Progenitor cell of endocrine pancreas (in vitro differentiated cells): ENCODE results near the gene VIM. TPM values are rescaled to one million over a fixed set of nuclear protein-coding genes. Genes with fewer than 3 reads are reported as not detected.
"Not testable (repeated sequence)": the region's sequence is repeated elsewhere in the genome, so short reads cannot be mapped to it uniquely, and the experiment has no call there.

ENCODE experiments used
- DNase-seq: peaks from one replicate; pipeline ENCODE4 v3.0.0; 2021; ENCODE audit warnings: low spot score; ENCODE audit not compliant: unreplicated experiment
- H3K27ac Mint-ChIP-seq: 2 replicates; pipeline ENCODE4 v1.8.0; 2021; ENCODE audit warnings: mild to moderate bottlenecking, moderate library complexity, mixed read lengths
- H3K27me3 Mint-ChIP-seq: 2 replicates; pipeline ENCODE4 v1.8.0; 2021; ENCODE audit warnings: mixed read lengths
- H3K36me3 Mint-ChIP-seq: 2 replicates; pipeline ENCODE4 v1.8.0; 2022; ENCODE audit warnings: mixed read lengths; ENCODE audit not compliant: insufficient read depth
- H3K4me1 Mint-ChIP-seq: 2 replicates; pipeline ENCODE4 v1.8.0; 2021; ENCODE audit warnings: low read depth, mixed read lengths
- H3K4me3 Mint-ChIP-seq: 2 replicates; pipeline ENCODE4 v1.8.0; 2021; ENCODE audit warnings: low read depth, mild to moderate bottlenecking, moderate library complexity, mixed read lengths
- H3K9me3 Mint-ChIP-seq: 2 replicates; pipeline ENCODE4 v1.8.0; 2021; ENCODE audit warnings: low read depth, mixed read lengths
- total RNA-seq: library from RNA; stranded (reverse); gene quantifications from 2 replicates; pipeline ENCODE4 v1.2.1, GENCODE V29; 2021
- TF ChIP-seq, protein P1 (sequence below): fragments of 200-600 bp; sonication (generic); IDR thresholded peaks from one replicate; pipeline ENCODE4 v1.5.0; 2021; ENCODE audit warnings: antibody characterized with exemption, mild to moderate bottlenecking; ENCODE audit not compliant: unreplicated experiment

Gene VIM
- total RNA-seq, 1 donor from 2014 or later: 172 TPM

DNA sequence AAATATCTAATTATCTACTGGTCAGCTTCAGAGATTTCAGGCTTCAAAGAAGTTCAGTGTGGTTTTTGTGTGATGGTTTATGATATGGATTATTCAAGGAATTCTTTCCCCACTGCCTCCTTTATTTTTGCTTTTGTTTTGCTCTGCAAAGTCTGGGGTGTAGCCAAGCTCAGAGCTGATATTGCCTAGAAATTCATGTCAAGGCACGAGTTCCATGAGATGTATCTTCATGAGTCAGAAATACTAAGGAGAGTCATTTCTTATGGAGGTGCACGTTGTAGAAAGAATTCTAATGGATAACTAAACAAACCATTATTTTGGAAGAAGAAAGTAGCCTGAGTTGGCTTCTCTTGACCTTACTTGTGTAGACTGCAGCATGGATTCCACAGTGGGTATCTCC, 37.4 kb downstream of the VIM start:
- Mint-ChIP-seq H3K27ac (no peak overlapping the region), H3K27me3 (no peaks in the 10 kb centered on the region), H3K9me3 (peaks cover 22% of the 10 kb centered on the region), H3K4me3 (no peak overlapping the region), H3K36me3 (peaks cover 4% of the 10 kb centered on the region), H3K4me1 (no peaks in the 10 kb centered on the region)
- TF ChIP-seq, protein P1, sequence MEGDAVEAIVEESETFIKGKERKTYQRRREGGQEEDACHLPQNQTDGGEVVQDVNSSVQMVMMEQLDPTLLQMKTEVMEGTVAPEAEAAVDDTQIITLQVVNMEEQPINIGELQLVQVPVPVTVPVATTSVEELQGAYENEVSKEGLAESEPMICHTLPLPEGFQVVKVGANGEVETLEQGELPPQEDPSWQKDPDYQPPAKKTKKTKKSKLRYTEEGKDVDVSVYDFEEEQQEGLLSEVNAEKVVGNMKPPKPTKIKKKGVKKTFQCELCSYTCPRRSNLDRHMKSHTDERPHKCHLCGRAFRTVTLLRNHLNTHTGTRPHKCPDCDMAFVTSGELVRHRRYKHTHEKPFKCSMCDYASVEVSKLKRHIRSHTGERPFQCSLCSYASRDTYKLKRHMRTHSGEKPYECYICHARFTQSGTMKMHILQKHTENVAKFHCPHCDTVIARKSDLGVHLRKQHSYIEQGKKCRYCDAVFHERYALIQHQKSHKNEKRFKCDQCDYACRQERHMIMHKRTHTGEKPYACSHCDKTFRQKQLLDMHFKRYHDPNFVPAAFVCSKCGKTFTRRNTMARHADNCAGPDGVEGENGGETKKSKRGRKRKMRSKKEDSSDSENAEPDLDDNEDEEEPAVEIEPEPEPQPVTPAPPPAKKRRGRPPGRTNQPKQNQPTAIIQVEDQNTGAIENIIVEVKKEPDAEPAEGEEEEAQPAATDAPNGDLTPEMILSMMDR: no peak
- DNase-seq: no peak

DNA sequence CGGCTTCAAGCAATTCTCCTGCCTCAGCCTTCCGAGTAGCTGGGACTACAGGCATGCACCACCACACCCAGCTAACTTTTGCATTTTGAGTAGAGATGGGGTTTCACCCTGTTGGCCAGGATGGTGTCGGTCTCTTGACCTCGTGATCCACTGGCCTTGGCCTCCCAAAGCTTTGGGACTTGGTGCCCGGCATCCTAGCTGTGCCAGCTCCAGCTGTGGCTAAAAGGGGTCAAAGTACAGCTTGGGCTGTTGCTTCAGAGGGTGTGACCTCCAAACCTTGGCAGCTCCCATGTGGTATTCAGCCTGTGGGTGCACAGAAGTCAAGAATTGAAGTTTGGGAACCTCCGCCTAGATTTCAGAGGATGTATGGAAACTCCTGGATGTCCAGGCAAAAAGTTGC, 38.5 kb downstream of the VIM start:
- peaks cover 21% of the 10 kb centered on the region for H3K9me3 Mint-ChIP-seq
- H3K4me3 Mint-ChIP-seq, H3K27ac Mint-ChIP-seq: not testable (repeated sequence)

DNA sequence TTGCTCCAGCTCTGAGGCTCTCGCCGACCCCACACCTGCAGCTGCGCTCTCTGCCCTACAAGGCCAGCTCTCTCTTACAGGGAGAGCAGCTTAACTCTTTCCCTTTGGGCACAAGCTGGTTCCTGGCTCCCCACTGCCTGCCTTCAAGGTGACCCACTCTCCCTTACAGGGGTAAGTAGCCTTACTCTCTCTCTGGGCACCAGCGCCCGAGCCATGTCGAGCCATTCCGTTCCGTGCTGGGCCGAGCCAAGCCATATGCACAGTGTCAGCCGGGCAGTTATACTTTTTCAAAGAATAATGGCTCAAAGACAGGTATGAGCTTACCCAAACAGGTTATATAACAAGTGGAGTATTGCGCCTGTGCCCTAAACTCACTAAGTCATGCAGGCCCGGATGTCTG, 44.6 kb downstream of the VIM start:
- H3K9me3 Mint-ChIP-seq: peaks cover 19% of the 10 kb centered on the region
- no peak overlapping the region for H3K27ac Mint-ChIP-seq
- DNase-seq: no peak
- TF ChIP-seq, protein P1: no peak
- peaks cover 10% of the 10 kb centered on the region for H3K4me1 Mint-ChIP-seq
- no peaks in the 10 kb centered on the region for H3K27me3 Mint-ChIP-seq
- H3K36me3 Mint-ChIP-seq: peaks cover 2% of the 10 kb centered on the region
- H3K4me3 Mint-ChIP-seq: no peak overlapping the region

More for the DNA sequence above, 38.5 kb downstream of the VIM start:
- not testable (repeated sequence) for H3K4me1 Mint-ChIP-seq, DNase-seq, H3K36me3 Mint-ChIP-seq, H3K27me3 Mint-ChIP-seq

DNA sequence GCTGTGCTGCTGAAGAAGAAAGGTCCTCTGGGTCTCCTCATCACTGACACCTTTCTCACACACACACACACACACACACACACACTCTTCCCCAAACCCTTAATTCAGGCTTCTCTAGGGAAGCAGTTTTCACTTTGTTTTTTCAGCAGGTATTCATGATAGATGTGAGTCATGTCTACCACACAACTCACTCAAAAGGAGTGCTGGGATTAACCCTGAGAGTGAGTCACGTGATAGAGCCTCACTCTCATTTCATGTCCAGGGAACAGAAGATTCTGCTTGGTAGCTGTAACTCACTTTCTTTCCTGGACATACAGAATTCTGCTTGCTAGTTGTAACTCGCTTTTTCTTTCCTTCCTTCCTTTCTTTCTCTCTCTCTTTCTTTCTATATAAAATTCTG, 45.4 kb downstream of the VIM start:
- H3K36me3 Mint-ChIP-seq: peaks cover 3% of the 10 kb centered on the region
- no peak overlapping the region for H3K27ac Mint-ChIP-seq
- no peaks in the 10 kb centered on the region for H3K27me3 Mint-ChIP-seq
- TF ChIP-seq, protein P1: no peak
- H3K4me3 Mint-ChIP-seq: no peak overlapping the region
- DNase-seq: no peak
- peaks cover 23% of the 10 kb centered on the region for H3K9me3 Mint-ChIP-seq
- peaks cover 10% of the 10 kb centered on the region for H3K4me1 Mint-ChIP-seq

DNA sequence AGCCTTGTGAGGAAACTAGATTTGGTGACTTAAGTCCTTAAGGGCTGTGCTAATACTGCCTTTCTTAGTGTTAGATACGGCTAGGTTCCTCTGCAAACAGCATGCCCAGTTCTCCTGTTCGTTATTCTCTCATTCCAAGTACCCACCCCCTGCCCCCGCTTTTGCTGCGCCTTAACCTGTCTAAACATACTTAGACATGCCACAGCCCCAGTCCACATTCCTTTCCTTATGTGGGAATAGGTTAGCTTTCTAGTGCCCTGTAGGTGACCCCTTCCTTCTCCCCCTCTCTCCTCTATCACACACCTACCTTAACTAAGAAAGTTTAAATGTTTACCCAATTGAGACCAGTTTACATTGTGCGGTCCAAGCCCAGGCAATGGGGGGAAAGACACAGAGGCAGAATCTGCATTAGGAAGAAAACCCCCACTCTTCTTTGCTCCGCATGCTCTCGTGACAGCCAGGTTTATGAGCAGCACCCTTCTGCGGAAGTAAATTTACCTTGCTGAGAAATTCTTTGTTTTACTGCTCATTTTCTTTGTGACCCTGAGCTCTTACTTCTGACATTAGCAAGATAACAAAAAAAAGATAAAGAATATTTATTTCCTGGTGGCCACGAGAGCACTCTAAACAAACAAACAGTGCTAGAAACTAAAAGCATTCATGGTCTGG, 48.8 kb downstream of the VIM start:
- Mint-ChIP-seq H3K27ac (peak overlapping the region; percentile 92), H3K27me3 (no peaks in the 10 kb centered on the region), H3K4me1 (peaks cover 10% of the 10 kb centered on the region), H3K4me3 (no peak overlapping the region), H3K9me3 (peaks cover 39% of the 10 kb centered on the region), H3K36me3 (peaks cover 8% of the 10 kb centered on the region)
- TF ChIP-seq, protein P1: no peak
- DNase-seq: no peak

DNA sequence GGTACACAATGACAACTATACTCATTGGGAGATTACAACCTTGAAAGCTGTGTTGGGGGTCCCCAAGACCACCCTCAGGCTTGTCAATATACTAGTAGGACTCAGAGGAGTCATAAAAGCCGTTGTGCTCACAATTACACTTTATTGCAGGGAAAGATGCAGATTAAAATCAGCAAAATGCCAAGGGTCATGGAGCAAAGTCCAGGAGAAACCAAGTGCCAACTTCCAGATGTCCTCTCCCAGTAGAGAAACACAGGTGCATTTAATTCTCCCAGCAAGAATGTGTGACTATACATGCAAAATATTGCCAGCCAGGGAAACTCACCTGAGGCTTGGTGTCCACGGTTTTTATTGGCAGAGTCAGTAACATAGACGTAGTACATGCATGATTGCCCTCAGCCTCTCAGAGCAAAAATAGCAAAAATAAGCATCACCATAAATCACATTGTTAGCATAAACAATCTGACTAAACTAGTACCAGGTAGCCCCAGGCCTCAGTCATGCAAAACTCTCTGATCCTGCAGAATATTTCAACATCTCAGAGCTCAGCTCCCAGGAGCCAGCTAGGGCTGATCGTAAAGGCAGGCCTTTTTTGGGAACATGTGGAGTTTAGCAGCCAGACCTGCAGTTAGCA, 50.7 kb downstream of the VIM start:
- Mint-ChIP-seq H3K27ac (no peak overlapping the region), H3K36me3 (peaks cover 9% of the 10 kb centered on the region), H3K27me3 (no peaks in the 10 kb centered on the region), H3K4me3 (no peak overlapping the region), H3K4me1 (peaks cover 8% of the 10 kb centered on the region), H3K9me3 (peaks cover 50% of the 10 kb centered on the region)
- TF ChIP-seq, protein P1: no peak
- DNase-seq: no peak
